Measurements from ENCODE around the gene AURKB.

Gene AURKB

GRCh38 chr17:8158267-8159031 is 51.9 kb downstream of the AURKB start:
- Histone ChIP-seq H3K4me3 (ENCODE audit: low read depth, low read length) (no peak overlapping the region), H3K27ac (ENCODE audit: low read depth, low read length) (peak overlapping the region; percentile 54), H3K36me3 (ENCODE audit: control insufficient read depth, insufficient read depth, low read length) (peaks cover 20% of the 10 kb centered on the region), H3K9me3 (ENCODE audit: control insufficient read depth, insufficient read depth, low read length) (no peaks in the 10 kb centered on the region), H3K9ac (ENCODE audit: low read depth, low read length) (no peak overlapping the region), H3K27me3 (ENCODE audit: control insufficient read depth, insufficient read depth, low read length) (no peaks in the 10 kb centered on the region), H3K4me1 (ENCODE audit: control insufficient read depth, insufficient read depth, low read length) (peaks cover 17% of the 10 kb centered on the region)

GRCh38 chr17:8156246-8156992 is 54.0 kb downstream of the AURKB start:
- no peaks in the 10 kb centered on the region for H3K27me3 ChIP-seq (ENCODE audit: control insufficient read depth, insufficient read depth, low read length)
- no peaks in the 10 kb centered on the region for H3K9me3 ChIP-seq (ENCODE audit: control insufficient read depth, insufficient read depth, low read length)
- peak overlapping the region; percentile 80 for H3K4me3 ChIP-seq (ENCODE audit: low read depth, low read length)
- peaks cover 18% of the 10 kb centered on the region for H3K36me3 ChIP-seq (ENCODE audit: control insufficient read depth, insufficient read depth, low read length)
- H3K4me1 ChIP-seq (ENCODE audit: control insufficient read depth, insufficient read depth, low read length), result peaks cover 17% of the 10 kb centered on the region
- peak overlapping the region; percentile 98 for H3K27ac ChIP-seq (ENCODE audit: low read depth, low read length)
- peak overlapping the region; percentile 80 for H3K9ac ChIP-seq (ENCODE audit: low read depth, low read length)

- Histone ChIP-seq H3K9me3 (ENCODE audit: control insufficient read depth, insufficient read depth, low read length) (no peaks in the 10 kb centered on the region), H3K4me1 (ENCODE audit: control insufficient read depth, insufficient read depth, low read length) (peaks cover 17% of the 10 kb centered on the region), H3K4me3 (ENCODE audit: low read depth, low read length) (peak overlapping the region; percentile 80), H3K9ac (ENCODE audit: low read depth, low read length) (peak overlapping the region; percentile 63), H3K27me3 (ENCODE audit: control insufficient read depth, insufficient read depth, low read length) (no peaks in the 10 kb centered on the region), H3K36me3 (ENCODE audit: control insufficient read depth, insufficient read depth, low read length) (peaks cover 13% of the 10 kb centered on the region), H3K27ac (ENCODE audit: low read depth, low read length) (peak overlapping the region; percentile 73)
Measured at GRCh38 chr17:8155996-8156245, 54.5 kb downstream of the AURKB start.

- no peaks in the 10 kb centered on the region for H3K9me3 ChIP-seq (ENCODE audit: control insufficient read depth, insufficient read depth, low read length)
- H3K4me3 ChIP-seq (ENCODE audit: low read depth, low read length), result peak overlapping the region; percentile 80
- H3K27me3 ChIP-seq (ENCODE audit: control insufficient read depth, insufficient read depth, low read length), result no peaks in the 10 kb centered on the region
- H3K9ac ChIP-seq (ENCODE audit: low read depth, low read length), result peak overlapping the region; percentile 63
- peaks cover 17% of the 10 kb centered on the region for H3K4me1 ChIP-seq (ENCODE audit: control insufficient read depth, insufficient read depth, low read length)
- H3K27ac ChIP-seq (ENCODE audit: low read depth, low read length), result peak overlapping the region; percentile 73
- H3K36me3 ChIP-seq (ENCODE audit: control insufficient read depth, insufficient read depth, low read length), result peaks cover 10% of the 10 kb centered on the region
Measured at GRCh38 chr17:8155231-8155995, 55.0 kb downstream of the AURKB start.
